Tibial nerve (tissue), 4 donors: ENCODE results near the gene USP3. TPM values are rescaled to one million over a fixed set of nuclear protein-coding genes. Genes with fewer than 3 reads are reported as not detected.
A peak's percentile ranks its signal among the peaks of the same experiment; 100 is the strongest.

Experiments used
- DNase-seq, 2 donors: peaks; one replicate each; pipeline ENCODE4 v3.0.0-alpha.2; 2019; ENCODE audit warnings: low spot score in 2 of 2
- H3K27ac ChIP-seq, 4 donors: fragments of 200-600 bp; sonication (generic) in 3 of 4; one replicate each; pipeline ENCODE4 v1.5.1; 2017 to 2019; ENCODE audit warnings: mild to moderate bottlenecking in 1 of 4
- H3K27me3 ChIP-seq, 2 donors: fragments of 200-600 bp; sonication (generic) in 1 of 2; one replicate each; pipeline versions ENCODE4 v1.5.1 to v1.6.0; 2017 to 2019
- H3K36me3 ChIP-seq, 3 donors: fragments of 200-600 bp; sonication (generic); one replicate each; pipeline ENCODE4 v1.5.1; 2018 to 2019
- H3K4me1 ChIP-seq, 4 donors: fragments of 200-600 bp; sonication (generic) in 3 of 4; one replicate each; pipeline ENCODE4 v1.5.1; 2017 to 2019
- H3K4me3 ChIP-seq, 4 donors: fragments of 200-600 bp; sonication (generic) in 3 of 4; one replicate each; pipeline ENCODE4 v1.5.1; 2017 to 2019; ENCODE audit warnings: mild to moderate bottlenecking in 1 of 4, moderate library complexity in 1 of 4
- H3K9me3 ChIP-seq, 4 donors: fragments of 200-600 bp; sonication (generic) in 3 of 4; one replicate each; pipeline ENCODE4 v1.5.1; 2017 to 2019
- CTCF ChIP-seq, 5 experiments: fragments of 200-600 bp in 3 of 5; fragments of 450-650 bp in 2 of 5; sonication (generic) in 3 of 5; IDR thresholded peaks; one replicate each; pipeline ENCODE4 v1.5.1; 2016 to 2019; ENCODE audit warnings: antibody characterized with exemption in 5 of 5, mild to moderate bottlenecking in 3 of 5, moderate library complexity in 2 of 5
- EP300 ChIP-seq, 2 donors: sonication (generic); formaldehyde crosslinking; IDR thresholded peaks; one replicate each; pipeline ENCODE4 v1.6.1; 2017; ENCODE audit warnings: antibody characterized with exemption in 2 of 2, mild to moderate bottlenecking in 1 of 2
- POLR2A ChIP-seq, 2 donors: fragments of 450-650 bp; IDR thresholded peaks; one replicate each; pipeline ENCODE4 v1.6.1; 2017; ENCODE audit warnings: antibody characterized with exemption in 2 of 2, mild to moderate bottlenecking in 2 of 2, moderate library complexity in 2 of 2
- WGBS, 2 donors: methylation state at CpG; one replicate each; pipeline ENCODE4 v1.1.5; 2018; 5-methylcytosine and 5-hydroxymethylcytosine counted together
- total RNA-seq, 4 donors: library from RNA; depleted of rRNA; stranded (reverse); fragments of >200 nt; gene quantifications; one replicate each; pipeline ENCODE4 v1.1.0, GENCODE V29; 2016

USP3 gene
- 10 to 100 TPM; 32.8 to 47.3 (median 38.3) TPM for total RNA-seq

- H3K9me3 ChIP-seq, result no peaks in the 10 kb centered on the region
- H3K27ac ChIP-seq, result peak within 1 kb of the TSS; percentile 87 to 99 (median 96)
- TF ChIP-seq POLR2A (IDR thresholded peaks at IDR 0.05) (peak; percentile 88 to 90), EP300 (IDR thresholded peaks at IDR 0.05) (peak; percentile 46 to 98), CTCF (IDR thresholded peaks at IDR 0.05) (peak; percentile 50 to 69 (median 53))
- H3K4me3 ChIP-seq, result peak within 1 kb of the TSS; percentile 70 to 91 (median 82)
- 0% methylated on average over 1 to 77 of the region's 88 CpGs for WGBS, 2 donors
- no peaks in the 10 kb centered on the region for H3K27me3 ChIP-seq
- DNase-seq, result peak; percentile 87 to 91
- H3K36me3 ChIP-seq, result no peaks in the 10 kb centered on the region
- H3K4me1 ChIP-seq, result peaks cover 0 to 68% (median 55%) of the 10 kb centered on the region in 4 donors
Observed at GRCh38 chr15:63504247-63504978, at the start of gene USP3. TSS of gene USP3 (plus strand) at chr15:63504593. CDS start at chr15:63504740, 147 bp downstream.

- no peak for DNase-seq
- no peak overlapping the region for H3K27ac ChIP-seq
- H3K9me3 ChIP-seq, result peaks cover 0 to 8% (median 0%) of the 10 kb centered on the region in 4 donors
- no peaks in the 10 kb centered on the region for H3K36me3 ChIP-seq
- TF ChIP-seq POLR2A (IDR thresholded peaks at IDR 0.05), result no peak
- peak in 1 of 2 donors; percentile 19 for TF ChIP-seq EP300 (IDR thresholded peaks at IDR 0.05)
- peaks cover 0 to 6% (median 2%) of the 10 kb centered on the region in 4 donors for H3K4me1 ChIP-seq
- WGBS, 2 donors, result 82 to 90% methylated on average over 1 of the region's 1 CpG
- no peaks in the 10 kb centered on the region for H3K27me3 ChIP-seq
- no peak overlapping the region for H3K4me3 ChIP-seq
Observed at GRCh38 chr15:63456258-63456657, 48.1 kb upstream of the USP3 start.

DNA sequence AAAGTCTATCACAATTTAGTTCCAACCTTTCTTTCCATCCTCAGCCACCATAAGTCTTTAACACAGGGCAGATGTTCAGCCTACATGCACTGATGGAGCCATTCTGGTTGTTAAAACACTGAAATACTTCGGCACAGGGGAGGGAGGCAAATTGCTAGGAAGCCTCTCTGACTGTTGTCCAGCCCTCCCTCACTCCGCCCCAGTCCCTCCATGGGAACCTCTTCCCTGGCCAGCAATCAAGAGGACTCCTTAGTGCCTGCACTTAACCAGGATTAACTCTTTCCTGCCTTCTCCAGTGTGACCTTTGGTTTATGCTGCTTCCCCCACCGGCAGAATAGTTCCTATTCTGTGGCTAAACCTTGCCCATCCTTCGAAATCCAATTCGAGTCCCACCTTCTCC lies 47.0 kb upstream of the USP3 start:
- H3K4me1 ChIP-seq, result peaks cover 0 to 12% (median 4%) of the 10 kb centered on the region in 4 donors
- no peak for DNase-seq
- no peak overlapping the region for H3K27ac ChIP-seq
- H3K27me3 ChIP-seq, result no peaks in the 10 kb centered on the region
- no peaks in the 10 kb centered on the region for H3K36me3 ChIP-seq
- no peak for TF ChIP-seq EP300 (IDR thresholded peaks at IDR 0.05)
- TF ChIP-seq CTCF (IDR thresholded peaks at IDR 0.05), result no peak
- no peak for TF ChIP-seq POLR2A (IDR thresholded peaks at IDR 0.05)
- no peak overlapping the region for H3K4me3 ChIP-seq
- peaks cover 0 to 8% (median 0%) of the 10 kb centered on the region in 4 donors for H3K9me3 ChIP-seq
- 47 to 52% methylated on average over 5 of the region's 5 CpGs for WGBS, 2 donors

- Histone ChIP-seq H3K27ac (no peak overlapping the region), H3K4me1 (peaks cover 0 to 15% (median 4%) of the 10 kb centered on the region in 4 donors), H3K4me3 (no peak overlapping the region), H3K36me3 (no peaks in the 10 kb centered on the region), H3K27me3 (no peaks in the 10 kb centered on the region), H3K9me3 (peaks cover 0 to 8% (median 0%) of the 10 kb centered on the region in 4 donors)
- WGBS, 2 donors, result 83 to 88% methylated on average over 5 of the region's 5 CpGs
- no peak for TF ChIP-seq POLR2A (IDR thresholded peaks at IDR 0.05)
- peak in 1 of 2 donors; percentile 14 for TF ChIP-seq EP300 (IDR thresholded peaks at IDR 0.05)
- no peak for DNase-seq
Observed at GRCh38 chr15:63458026-63458425, 46.4 kb upstream of the USP3 start.

GRCh38 chr15:63458794-63459395 lies 45.5 kb upstream of the USP3 start:
- Histone ChIP-seq H3K27ac (no peak overlapping the region), H3K4me1 (peaks cover 0 to 15% (median 4%) of the 10 kb centered on the region in 4 donors), H3K27me3 (no peaks in the 10 kb centered on the region), H3K4me3 (no peak overlapping the region), H3K9me3 (peaks cover 0 to 8% (median 0%) of the 10 kb centered on the region in 4 donors), H3K36me3 (no peaks in the 10 kb centered on the region)
- no peak for TF ChIP-seq POLR2A (IDR thresholded peaks at IDR 0.05)
- no peak for TF ChIP-seq EP300 (IDR thresholded peaks at IDR 0.05)
- TF ChIP-seq CTCF (IDR thresholded peaks at IDR 0.05), result no peak
- DNase-seq, result no peak
- WGBS, 2 donors, result 91 to 92% methylated on average over 33 to 36 of the region's 36 CpGs
